ENCODE measurements around the gene NOL3. TPM values are rescaled to one million over a fixed set of nuclear protein-coding genes. Genes with fewer than 3 reads are reported as not detected.

Gene NOL3
- total and polyA plus RNA-seq, 9 of the 15 experiments (the other 6 are each of a cell fraction or from before 2014, with no cell fraction given), result 0.45 to 14.0 (median 5.4) TPM

GRCh38 chr16:67150047-67150832 is 20.1 kb upstream of the NOL3 start (continued):
- no peak for TF ChIP-seq ZNF518B (CRISPR knock-in tag; IDR thresholded peaks at IDR 0.05)
- TF ChIP-seq RCOR1 (IDR thresholded peaks at IDR 0.05; ENCODE audit: borderline replicate concordance in 1 of 2, low read depth in 2 of 2, low read length in 2 of 2), result no peak
- no peak for TF ChIP-seq ZNF184 (CRISPR knock-in tag; IDR thresholded peaks at IDR 0.05)
- no peak for TF ChIP-seq ZNF140 (CRISPR knock-in tag; IDR thresholded peaks at IDR 0.05)

GRCh38 chr16:67150833-67151396 is 19.4 kb upstream of the NOL3 start, which contains the start of gene B3GNT9:
B3GNT9 (minus strand) TSS chr16:67150998; CDS start chr16:67150485, 513 bp downstream.
- 46% methylated on average over 21 of the region's 34 CpGs for WGBS (ENCODE audit: insufficient coverage, low coverage, missing lambda C conversion rate)
- DNase-seq (ENCODE audit: extremely low read depth in 1 of 4, low spot score in 3 of 4) (peak; percentile 43 to 52 (median 48)), ATAC-seq (peak; percentile 53), FAIRE-seq (no peak)
- peaks cover 7% of the 10 kb centered on the region for H4K20me1 ChIP-seq (replicated peaks; ENCODE audit: control insufficient read depth, insufficient read depth, low read length)
- H3K9me3 ChIP-seq (replicated peaks; ENCODE audit: control insufficient read depth, insufficient read depth, low read depth, low read length), result no peaks in the 10 kb centered on the region
- intact Hi-C loops (cut with micrococcal nuclease) (no loop called here), in situ Hi-C loops (cut with MboI) (loop anchor here (25.0 kb wide), 1 partner anchor 189 kb away; the partner anchor contains the start of gene CES3)
- H3K79me2 ChIP-seq (ENCODE audit: control insufficient read depth, insufficient read depth, low read length), result no peaks in the 10 kb centered on the region
- H3K4me1 ChIP-seq (replicated peaks in 1 of 2; ENCODE audit: control insufficient read depth in 2 of 2, insufficient read depth in 2 of 2, low read length in 2 of 2), result peaks cover 3 to 41% of the 10 kb centered on the region in 2 experiments; a peak in 4 of 5 replicates
- no peak within 1 kb of the TSS for H3K27ac ChIP-seq (ENCODE audit: extremely low read depth, low read depth, low read length)
- BruUV-seq (replicated peaks), result no TSS peak
- H2AFZ ChIP-seq (ENCODE audit: low read depth, low read length), result peak within 1 kb of the TSS; percentile 62; the same call in 1 of the 2 replicates
- POLR2A ChIA-PET, result interaction anchor here (0.6 to 1.7 kb wide), 4 partner anchors 9 to 167 kb away, joined by 3 to 6 read pairs (median 4); no protein-coding TSS in a partner anchor
- peaks cover 31% of the 10 kb centered on the region; the same call in 2 of the 3 replicates for H3K36me3 ChIP-seq (ENCODE audit: control insufficient read depth, insufficient read depth, low read length)
- H3K9ac ChIP-seq (ENCODE audit: insufficient read depth in 1 of 2, low read depth in 2 of 2, low read length in 2 of 2), result peak within 1 kb of the TSS in 1 of 2 experiments; percentile 41; a peak in 3 of 4 replicates
- peak within 1 kb of the TSS; percentile 49 for H3K4me2 ChIP-seq (ENCODE audit: insufficient read depth, low read length)
- H3K27me3 ChIP-seq (ENCODE audit: control insufficient read depth in 2 of 2, insufficient read depth in 2 of 2, low read length in 2 of 2), result no peaks in the 10 kb centered on the region
- CTCF ChIA-PET (ENCODE audit: low intra/inter-chr PET ratio), result interaction anchor here (0.5 kb wide), 1 partner anchor 13 kb away, joined by 4 read pairs; the partner anchor contains the start of gene HSF4
- no peaks in the 10 kb centered on the region for H3K9me1 ChIP-seq (ENCODE audit: control insufficient read depth, insufficient read depth, low read length)
- H3K4me3 ChIP-seq, result peak within 1 kb of the TSS; percentile 37
- TF ChIP-seq L3MBTL2 (IDR thresholded peaks at IDR 0.05), result 0 out of 2 replicates have a peak, but pooled peaks have one; percentile 16
- TF ChIP-seq BHLHE40 (IDR thresholded peaks at IDR 0.05; ENCODE audit: low read length), result peak; percentile 27; the same call in 1 of the 2 replicates
- peak; percentile 67 to 71 for TF ChIP-seq NRF1 (conservative IDR thresholded peaks at IDR 0.05 in 1 of 2, IDR thresholded peaks at IDR 0.05 in 1 of 2)
- peak; percentile 80 for TF ChIP-seq RAD51 (IDR thresholded peaks at IDR 0.05; ENCODE audit: borderline replicate concordance, low read depth)
- TF ChIP-seq POLR2G (IDR thresholded peaks at IDR 0.05; ENCODE audit: low read depth, low read length), result peak; percentile 63
- TF ChIP-seq ZNF444 (CRISPR knock-in tag; IDR thresholded peaks at IDR 0.05), result no peak
- peak; percentile 30; the same call in 1 of the 2 replicates for TF ChIP-seq TFE3 (CRISPR knock-in tag; IDR thresholded peaks at IDR 0.05)
- TF ChIP-seq CBFA2T2 (conservative IDR thresholded peaks at IDR 0.05), result 0 out of 2 replicates have a peak, but pooled peaks have one; percentile 10
- TF ChIP-seq MEIS2 (IDR thresholded peaks at IDR 0.05; ENCODE audit: partially characterized antibody), result no peak
- 0 out of 4 replicates have a peak, but pooled peaks of 1 of the 2 experiments have one; percentile 42 for TF ChIP-seq HDAC1 (IDR thresholded peaks at IDR 0.05)
